GM21737 (cell line): ENCODE measurements around the gene ACTR8.

Source experiments
- ATAC-seq: cut with Tn5 transposase; IDR thresholded peaks from one replicate; pipeline ENCODE4 v1.9.1; 2021; ENCODE audit warnings: mild to moderate bottlenecking, moderate library complexity; ENCODE audit not compliant: unreplicated experiment

The ACTR8 gene

GRCh38 chr3:53817809-53818208, 64.1 kb downstream of the ACTR8 start:
- ATAC-seq, result no peak

- no peak for ATAC-seq
Measured at GRCh38 chr3:53817211-53817610, 64.7 kb downstream of the ACTR8 start.
